ENCODE data around the gene MTHFSD.

Gene MTHFSD

GRCh38 chr16:86511317-86512161 lies 43.5 kb downstream of the MTHFSD start:
- no peak for DNase-seq

DNA sequence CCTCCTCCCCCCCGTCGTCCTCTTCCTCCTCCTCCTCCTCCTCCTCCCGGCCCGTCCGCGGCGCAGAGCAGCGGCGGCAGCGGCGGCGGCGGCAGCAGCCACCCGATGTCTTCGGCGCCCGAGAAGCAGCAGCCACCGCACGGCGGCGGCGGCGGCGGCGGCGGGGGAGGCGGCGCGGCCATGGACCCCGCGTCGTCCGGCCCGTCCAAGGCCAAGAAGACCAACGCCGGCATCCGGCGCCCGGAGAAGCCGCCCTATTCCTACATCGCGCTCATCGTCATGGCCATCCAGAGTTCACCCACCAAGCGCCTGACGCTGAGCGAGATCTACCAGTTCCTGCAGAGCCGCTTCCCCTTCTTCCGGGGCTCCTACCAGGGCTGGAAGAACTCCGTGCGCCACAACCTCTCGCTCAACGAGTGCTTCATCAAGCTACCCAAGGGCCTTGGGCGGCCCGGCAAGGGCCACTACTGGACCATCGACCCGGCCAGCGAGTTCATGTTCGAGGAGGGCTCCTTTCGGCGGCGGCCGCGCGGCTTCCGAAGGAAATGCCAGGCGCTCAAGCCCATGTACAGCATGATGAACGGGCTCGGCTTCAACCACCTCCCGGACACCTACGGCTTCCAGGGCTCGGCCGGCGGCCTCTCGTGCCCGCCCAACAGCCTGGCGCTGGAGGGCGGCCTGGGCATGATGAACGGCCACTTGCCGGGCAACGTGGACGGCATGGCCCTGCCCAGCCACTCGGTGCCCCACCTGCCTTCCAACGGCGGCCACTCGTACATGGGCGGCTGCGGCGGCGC lies 44.4 kb downstream of the MTHFSD start, which contains the start of gene FOXF1:
Gene FOXF1, plus strand, starts transcription at position 63 of the 797 bp plus-strand sequence. Its CDS starts 43 bp downstream, at position 106.
- no peak for DNase-seq

GRCh38 chr16:86509759-86510464 lies 45.1 kb downstream of the MTHFSD start:
- peak; percentile 34 for DNase-seq

DNA sequence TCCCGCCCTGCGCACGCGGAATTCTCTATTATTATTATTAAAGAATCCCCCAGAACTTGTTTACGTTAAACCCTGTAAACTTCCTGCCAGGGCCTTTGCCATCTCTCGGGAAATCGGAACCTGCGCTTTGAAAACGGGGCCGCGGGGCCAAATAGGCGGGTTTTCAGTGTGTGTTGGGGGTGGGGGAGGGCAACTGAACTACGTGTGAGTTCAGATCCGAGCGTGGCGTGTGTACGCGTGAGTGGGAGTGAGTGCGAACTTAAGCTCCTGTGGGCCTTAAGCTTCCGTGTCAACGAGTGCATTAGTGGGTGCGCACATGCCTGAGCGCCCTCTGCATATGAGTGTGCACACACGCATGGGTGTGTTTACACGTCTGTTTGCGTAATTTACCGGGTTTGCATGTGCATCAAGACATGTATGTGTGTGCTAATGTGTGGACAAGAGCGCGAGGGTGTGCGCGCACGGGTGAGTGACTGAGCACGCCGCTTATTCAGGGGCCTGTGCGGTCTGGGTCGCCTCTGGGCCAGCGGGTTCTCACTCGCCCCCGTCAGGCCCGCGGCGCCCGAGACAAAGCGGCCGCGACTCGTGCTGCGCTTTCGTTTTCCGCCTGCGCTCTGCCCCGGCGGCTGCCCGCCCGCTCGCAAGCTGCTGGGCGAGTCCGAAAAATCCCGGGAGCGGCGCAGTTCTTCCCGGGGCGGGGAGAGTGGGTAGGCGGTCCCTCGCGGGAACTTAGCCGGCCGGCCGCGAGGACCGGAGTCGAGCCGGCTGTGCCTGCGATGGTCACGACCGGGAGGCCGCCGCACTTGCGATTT lies 45.9 kb downstream of the MTHFSD start:
- no peak for DNase-seq

DNA sequence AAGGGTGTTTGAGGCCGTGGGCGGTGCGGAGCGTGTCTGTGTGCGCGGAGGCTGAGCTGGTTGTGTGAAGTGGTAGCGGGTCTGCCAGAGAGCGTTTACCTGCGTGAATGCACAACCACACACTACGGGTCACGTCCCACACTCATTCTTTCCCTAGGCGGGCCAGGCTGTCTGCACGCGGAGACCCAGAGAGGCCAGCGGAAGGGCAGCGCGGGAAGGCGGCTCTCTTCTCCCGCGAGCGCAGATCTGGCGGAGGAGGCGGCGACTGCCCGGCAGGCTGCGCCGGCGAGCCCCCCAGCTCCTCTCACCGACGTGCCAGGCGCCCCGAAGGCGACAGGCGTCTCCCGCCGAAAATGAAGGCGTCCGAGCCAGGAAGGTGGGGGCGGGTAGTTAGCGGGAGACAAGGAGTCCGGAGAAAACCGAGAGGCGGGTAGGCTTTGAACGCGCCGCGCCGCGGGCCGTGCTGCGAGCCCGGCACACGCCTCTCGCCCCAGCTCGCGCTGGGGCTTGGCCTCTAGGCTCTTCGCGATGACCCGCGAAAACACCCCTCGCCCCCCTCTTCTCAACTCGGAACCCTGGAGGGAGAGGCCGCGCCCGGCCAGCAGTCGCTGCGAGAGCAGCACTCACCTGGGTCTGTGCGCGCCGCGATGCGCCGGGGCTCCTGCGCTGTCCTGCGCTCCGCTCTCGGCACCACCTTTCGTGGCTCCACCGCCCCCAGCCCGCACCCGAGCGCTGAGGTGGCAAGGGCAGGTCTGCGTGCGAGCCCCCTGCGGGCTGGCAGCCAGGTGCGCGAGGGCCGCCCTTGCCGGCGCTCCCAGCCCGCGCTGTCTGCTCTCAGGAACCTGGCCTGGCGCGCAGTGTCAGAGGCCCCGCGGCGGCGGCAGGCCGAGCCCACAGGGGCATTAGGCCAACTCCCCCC lies 46.7 kb downstream of the MTHFSD start:
- no peak for DNase-seq

DNA sequence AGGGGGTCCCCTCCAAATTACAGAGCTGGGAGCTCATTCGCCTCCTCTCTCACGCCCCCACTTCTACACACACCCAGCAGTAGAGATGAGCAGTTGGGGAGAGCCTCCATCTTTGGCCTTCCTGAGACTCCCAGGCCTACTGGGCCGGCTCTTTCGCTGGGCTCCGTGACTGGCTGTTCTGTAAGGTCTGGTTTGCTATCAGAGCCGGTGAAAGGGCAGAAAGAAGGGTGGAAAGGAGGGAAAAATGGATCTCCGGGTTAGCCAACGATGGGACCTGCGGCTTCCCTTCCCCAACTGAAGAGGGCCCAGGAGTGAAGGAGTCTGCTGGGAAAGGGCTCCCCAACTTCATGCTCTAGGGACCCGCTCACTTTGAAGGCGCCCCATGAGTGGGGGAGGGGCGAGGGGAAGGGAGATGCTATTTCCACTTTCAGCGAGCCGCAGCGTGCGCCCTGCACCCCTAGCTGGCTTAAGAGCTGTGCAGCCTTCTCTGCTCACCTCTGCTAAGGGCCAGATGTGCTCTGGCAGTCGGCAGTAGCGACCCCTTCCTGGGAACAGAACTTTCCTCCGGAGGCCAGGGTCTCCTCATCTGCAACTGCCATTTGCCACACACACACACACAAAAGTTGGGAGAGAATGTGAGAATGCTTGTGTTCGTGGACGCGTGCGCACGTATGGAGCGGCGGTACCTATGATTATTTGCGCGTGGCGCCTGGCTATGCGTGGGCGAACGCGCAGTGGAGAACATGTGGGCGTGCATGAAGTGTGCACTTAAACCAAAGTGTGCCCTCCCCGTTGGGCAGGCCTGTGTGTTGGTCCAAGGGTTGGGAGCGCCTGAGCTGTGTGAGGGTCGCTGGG lies 47.6 kb downstream of the MTHFSD start:
- no peak for DNase-seq

DNA sequence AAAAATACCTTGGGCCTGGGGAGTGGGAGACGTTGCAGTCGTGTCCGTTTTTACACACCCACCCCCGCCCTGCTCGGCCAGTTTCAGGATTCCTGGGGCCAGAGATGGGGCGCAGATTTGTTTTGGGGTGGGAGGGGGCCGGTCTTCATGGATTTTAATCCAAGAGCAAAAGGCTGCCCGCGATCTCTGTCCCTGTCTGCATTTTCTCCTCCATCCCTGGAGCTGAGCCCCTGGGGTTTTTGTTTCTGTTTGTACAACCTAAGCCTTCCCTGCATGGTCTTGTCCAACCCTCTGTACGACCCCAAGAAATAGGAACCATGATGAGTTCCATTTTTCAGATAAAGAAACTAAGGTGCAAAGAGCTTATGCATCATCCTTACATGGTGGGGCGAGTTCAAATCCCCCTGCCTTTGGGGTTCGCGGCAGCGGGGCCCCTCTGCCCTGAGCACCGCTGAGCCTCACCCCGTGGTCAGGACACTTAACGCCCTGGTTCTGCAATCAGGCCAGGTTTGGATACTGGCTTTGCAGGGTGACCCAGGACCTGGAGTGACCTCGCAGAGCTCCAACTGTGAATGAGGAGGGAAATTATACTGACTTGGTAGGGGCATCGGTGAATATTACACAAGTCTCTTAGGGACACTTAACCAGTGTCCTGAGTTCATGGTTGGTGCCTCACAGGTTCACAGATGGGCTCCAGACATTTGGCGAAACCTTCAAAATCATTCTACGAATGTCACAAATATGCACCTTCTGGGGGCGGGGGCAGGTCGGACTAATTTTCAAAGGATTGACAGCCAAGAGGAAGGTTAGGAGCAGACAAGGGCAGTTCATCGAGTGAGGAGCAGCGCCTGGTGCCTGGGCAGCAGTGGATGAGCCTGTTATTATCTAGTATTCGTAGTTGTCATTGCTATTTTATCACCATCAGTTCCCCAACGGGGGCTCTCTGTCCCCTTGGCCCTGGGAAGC lies 48.9 kb downstream of the MTHFSD start:
- DNase-seq: no peak

DNA sequence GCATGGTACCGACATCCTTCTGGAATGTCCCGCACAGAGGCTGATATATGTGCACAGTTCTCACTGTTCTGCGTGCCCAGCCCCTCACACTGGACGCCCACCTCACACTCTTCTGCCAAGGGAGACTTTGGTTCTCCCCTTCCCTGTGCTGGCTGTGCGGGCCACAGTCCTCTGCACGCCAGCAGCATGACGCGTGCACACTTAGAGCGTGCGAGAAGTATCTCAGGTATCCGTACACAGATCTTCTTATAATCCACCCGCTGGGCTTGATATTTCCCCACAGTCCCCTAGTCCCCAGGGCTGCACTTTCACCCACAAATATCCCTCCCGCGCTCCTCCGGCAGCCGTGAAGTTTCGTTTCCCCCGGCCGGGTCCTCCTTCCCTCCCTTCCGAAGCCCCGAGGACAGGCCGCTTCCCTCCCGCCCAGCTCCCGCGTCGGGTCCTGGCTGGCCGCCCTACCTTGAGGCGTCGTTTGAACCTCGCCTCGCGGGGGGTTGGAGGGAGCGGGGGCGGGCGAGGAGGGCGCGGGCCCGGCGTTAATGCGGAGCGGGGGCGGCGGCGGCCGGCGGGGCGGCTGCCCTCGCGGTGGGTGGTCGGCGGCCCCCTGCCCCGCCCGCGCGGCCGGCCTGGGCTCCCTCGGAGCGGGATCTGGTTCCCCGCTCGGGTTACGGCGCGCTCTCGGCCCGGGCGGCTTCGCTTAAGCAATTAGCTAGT lies 49.7 kb downstream of the MTHFSD start:
- DNase-seq: no peak

DNA sequence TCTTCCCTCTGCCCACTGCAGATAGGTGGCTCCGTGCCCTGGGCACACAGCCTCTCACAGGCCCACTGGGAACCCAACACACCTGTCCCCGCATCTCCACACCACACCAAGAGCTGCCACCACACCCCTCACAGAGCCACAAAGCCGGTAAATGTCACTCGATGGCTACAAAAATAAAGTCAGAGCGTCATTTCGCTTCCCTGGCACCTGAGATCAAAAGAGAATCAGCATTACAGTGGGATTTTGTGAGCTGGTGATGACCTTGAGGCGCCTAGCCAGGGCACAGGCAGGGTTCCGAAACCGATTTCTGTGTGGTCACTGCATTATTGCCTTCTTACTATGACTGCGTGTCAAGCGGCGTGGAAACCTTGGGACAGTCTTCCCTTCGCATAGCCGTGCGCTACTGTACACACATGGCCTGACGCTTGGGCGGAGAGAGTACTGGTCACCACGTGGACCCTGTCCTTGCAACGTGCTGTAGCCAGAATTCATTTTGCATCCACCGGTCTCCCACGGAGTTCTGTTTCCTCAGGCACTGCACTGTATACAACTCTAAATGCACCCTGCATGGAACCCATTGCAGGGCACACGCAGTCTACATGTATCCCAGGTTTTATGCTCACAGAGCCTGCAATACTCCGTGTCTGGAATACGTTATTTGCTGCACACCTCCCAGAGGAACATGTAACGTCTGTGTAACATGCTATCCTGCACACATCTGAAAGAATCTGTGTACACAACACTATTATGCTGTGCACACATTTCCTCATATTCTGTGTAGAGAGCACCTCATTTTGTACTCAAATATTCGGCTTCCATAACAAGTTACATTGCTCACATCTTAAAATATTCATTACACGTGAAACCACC lies 50.5 kb downstream of the MTHFSD start:
- DNase-seq: no peak

DNA sequence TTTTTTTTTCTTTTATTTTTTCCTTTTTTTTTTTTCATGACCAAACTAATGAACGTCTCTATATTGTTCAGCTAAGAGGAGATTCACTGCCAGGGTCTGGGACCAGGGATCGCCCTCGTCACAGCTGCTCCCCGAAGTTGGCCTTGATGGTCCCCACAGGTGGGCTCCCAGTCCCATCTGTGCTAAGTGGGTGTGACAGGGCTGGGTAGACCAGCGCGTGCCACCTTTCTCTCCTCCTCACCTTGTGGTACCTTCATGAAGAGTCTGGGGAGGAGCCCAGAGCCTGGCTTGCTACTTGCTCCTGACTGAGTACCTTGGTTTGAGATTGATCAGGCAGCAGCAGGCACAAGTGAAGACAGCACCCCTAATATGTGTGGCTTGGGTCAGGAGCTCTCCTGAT lies 51.2 kb downstream of the MTHFSD start:
- DNase-seq: no peak

DNA sequence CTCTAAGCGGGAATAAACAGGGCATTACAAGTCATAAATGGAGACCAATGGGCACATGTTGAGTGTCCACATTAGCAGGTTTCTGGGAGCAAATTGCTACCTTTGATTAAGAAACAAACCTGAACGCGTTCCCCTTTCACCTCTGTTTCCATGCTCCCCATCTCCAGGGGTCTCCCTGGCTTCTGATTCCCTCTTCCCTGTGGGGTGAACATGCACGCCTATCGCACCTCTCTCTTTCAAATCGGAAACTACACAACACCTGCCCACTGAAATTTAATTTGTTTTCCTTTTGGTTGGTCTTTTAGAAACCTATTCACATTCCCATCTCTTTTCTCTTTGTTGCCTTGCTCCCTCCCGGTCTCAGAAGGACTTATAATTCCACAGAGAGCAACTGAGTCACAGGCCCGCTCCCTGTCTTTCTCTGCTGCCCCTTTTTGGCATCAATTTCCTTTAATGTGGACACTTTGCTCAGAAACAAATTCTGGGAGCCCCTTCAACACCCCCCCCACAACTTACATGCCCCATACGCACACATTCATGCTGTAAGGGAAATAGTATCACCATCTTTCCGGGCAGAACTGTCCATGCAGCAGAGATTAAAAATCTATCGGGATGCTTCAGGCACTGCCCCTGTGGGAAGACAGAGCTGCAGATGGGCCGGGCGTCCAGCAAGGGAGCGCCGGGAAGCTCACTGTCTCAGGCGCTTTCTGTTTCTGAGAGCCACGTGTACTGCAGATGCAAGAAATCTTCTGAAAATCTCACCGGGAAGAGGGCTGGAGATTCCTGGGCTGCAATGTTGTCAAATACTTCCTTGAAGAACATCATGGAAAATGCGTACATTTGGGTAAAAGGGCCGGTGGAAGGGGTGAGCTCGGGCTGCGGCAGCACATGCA lies 51.9 kb downstream of the MTHFSD start:
- DNase-seq: no peak

- DNase-seq: peak; percentile 66
Measured at GRCh38 chr16:86501989-86502855, 52.8 kb downstream of the MTHFSD start.

GRCh38 chr16:86500708-86501510 lies 54.1 kb downstream of the MTHFSD start:
- DNase-seq: no peak
